Measurements from ENCODE around the gene PCDHA1.

DNA sequence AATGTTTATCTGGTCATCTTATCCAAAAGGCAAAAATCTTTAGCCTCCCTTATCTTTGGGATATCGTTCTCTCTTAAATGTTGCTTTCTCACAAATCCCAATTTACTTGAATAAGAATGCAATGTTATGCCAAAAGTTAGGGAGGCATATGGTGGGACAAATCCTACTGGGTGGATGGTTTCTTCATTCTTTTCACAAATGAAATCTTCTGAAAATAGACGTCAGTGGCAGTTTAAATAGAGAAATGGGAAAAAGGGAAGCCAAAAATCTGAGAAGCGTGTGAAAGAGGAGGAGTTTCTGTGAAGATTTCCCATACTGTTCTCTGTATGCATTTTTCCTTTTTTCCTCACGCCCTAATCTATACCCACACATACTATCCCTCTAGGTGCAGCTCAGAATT, 137.7 kb downstream of the PCDHA1 start:
- TF ChIP-seq, protein P1, sequence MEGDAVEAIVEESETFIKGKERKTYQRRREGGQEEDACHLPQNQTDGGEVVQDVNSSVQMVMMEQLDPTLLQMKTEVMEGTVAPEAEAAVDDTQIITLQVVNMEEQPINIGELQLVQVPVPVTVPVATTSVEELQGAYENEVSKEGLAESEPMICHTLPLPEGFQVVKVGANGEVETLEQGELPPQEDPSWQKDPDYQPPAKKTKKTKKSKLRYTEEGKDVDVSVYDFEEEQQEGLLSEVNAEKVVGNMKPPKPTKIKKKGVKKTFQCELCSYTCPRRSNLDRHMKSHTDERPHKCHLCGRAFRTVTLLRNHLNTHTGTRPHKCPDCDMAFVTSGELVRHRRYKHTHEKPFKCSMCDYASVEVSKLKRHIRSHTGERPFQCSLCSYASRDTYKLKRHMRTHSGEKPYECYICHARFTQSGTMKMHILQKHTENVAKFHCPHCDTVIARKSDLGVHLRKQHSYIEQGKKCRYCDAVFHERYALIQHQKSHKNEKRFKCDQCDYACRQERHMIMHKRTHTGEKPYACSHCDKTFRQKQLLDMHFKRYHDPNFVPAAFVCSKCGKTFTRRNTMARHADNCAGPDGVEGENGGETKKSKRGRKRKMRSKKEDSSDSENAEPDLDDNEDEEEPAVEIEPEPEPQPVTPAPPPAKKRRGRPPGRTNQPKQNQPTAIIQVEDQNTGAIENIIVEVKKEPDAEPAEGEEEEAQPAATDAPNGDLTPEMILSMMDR (IDR thresholded peaks at IDR 0.05; ENCODE audit: borderline replicate concordance, extremely low read depth, low read length, poor library complexity, severe bottlenecking) = no peak
- no peak for TF ChIP-seq EZH2 (IDR thresholded peaks at IDR 0.05; ENCODE audit: borderline replicate concordance, low read depth, low read length, severe bottlenecking)

Data from DND-41 (cell line).